Stimulated activated CD8-positive, alpha-beta memory T cell treated with anti-CD3 and anti-CD28 coated beads, Interleukin-12 subunit alpha, Interleukin-12 subunit beta, amount 100 ng/mL, for 24 hours (primary cell): ENCODE data around the gene IFITM5.
"Not testable (repeated sequence)": the region's sequence is repeated elsewhere in the genome, so short reads cannot be mapped to it uniquely, and the experiment has no call there.

Experiments
- DNase-seq: peaks from one replicate; pipeline ENCODE4 v3.0.0-alpha.2; 2020; ENCODE audit errors: extremely low read depth

IFITM5 gene

DNA sequence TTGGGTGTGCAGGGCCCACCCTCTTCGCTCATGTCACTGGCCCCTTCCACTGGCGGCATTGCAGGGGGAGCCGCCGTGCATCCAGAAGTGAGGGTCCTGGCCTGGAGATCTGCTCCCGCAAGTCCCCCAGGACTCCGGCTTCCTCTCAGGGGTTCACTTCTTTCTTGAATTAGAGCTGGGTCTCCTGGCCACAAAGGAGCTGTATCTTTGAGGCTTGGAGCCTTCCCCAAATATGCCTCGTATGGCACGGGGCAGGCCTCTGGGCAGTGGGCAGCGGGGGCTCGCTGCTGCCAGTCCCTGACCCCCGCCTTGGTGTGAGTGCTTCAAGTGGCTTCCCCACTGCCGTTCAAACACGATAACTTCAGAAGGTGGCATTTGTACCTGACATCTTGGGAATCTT is 28.7 kb upstream of the IFITM5 start:
- no peak for DNase-seq

DNA sequence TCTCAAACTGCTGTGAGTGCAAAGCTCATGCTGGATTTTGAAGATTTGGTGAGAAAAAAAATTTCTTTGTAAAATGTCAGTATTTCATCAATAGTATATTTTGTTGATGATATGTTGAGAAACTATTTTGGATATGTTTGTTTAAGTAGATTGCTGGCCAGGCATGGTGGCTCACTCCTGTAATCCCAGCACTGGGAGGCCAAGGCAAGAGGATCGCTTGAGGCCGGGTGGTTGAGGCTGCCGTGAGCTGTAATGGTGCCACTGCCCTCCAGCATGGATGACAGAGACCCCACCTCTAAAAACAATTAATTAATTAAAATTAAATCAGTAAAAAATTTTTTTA is 28.2 kb upstream of the IFITM5 start:
- no peak for DNase-seq

- no peak for DNase-seq
Measured at GRCh38 chr11:326842-327580, 27.7 kb upstream of the IFITM5 start.

- no peak for DNase-seq
Measured at GRCh38 chr11:326592-326841, 27.2 kb upstream of the IFITM5 start.

DNA sequence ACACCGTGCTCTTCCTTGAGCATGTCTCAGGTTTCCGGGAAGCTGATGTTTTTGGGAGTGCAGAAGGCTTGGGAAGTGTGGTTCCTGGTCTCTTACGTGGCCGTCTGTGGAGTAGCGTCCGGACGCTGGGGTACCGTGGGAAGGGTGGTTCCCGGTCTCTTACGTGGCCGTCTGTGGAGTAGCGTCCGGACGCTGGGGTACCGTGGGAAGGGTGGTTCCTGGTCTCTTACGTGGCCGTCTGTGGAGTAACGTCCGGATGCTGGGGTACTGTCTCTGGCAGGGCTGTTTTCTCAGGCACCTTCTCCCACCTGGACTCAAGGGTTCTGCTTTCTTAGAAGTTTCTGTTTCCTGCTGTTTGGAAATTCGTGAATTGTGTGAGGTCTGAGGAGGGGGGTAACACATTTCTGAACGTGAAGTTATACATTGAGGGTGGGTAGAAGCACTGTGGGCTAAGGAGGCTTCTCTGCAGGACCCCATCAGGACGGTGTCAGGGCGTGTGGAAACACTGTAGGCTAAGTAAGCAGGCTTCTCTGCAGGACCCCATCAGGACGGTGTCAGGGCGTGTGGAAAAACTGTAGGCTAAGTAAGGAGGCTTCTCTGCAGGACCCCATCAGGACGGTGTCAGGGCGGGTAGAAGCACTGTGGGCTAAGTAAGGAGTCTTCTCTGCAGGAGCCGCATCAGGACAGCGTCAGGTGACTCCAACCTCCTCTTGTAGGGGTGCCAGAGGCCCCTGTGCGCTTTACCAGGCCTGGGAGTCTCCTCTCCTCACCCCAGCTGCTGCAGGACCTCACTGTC is 26.7 kb upstream of the IFITM5 start:
- DNase-seq = no peak

DNA sequence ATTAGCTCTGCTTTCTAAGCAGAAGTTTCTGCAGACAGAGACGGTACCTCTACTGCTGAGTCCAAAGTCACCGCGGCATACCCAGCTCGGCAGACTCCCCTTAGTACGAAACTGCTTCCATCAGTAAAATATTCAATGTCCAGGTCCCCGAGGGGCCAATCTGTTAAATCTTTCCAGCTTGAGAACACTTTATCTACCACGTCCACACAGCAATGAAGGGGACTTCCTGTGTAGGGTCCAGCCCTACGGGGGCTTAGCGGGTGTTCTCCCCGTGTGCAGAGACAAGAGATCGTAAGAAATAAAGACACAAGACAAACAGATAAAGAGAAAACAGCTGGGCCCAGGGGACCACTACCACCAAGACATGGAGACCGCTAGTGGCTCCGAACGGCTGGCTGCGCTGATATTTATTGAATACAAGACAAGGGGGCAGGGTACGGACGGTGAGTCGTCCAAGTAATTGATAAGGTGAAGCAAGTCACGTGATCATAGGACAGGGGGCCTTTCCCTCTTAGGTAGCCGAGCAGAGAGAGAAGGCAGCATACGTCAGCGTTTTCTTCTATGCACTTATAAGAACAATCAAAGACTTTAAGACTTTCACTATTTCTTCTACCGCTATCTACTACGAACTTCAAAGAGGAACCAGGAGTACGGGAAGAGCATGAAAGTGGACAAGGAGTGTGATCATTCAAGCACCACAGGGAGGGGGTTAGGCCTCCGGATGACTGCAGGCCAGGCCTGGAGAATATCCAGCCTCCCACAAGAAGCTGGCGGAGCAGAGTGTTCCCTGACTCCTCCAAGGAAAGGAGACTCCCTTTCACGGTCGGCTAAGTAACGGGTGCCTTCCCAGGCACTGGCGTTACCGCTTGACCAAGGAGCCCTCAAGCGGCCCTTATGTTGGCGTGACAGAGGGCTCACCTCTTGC is 25.5 kb upstream of the IFITM5 start:
- DNase-seq = not testable (repeated sequence)

DNA sequence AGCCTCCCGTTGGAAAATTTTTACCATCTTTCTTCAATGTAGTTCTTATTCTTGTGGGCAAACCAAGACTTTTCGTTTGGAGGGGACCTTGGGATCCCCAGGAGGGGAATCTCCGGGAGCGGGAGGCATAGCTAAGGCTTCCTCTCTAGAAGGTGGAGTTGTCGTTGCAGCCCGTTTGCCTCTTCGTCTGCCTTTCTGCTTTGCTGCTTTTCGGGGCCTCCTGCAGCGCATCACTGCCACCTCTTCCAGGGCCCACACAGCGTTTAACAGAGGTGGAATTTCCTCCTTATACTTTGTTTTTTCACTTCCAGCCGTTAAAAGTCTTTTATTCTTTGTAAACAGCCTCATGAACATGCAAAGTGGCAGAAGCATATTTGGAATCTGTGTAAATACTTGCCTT is 24.8 kb upstream of the IFITM5 start:
- no peak for DNase-seq

DNA sequence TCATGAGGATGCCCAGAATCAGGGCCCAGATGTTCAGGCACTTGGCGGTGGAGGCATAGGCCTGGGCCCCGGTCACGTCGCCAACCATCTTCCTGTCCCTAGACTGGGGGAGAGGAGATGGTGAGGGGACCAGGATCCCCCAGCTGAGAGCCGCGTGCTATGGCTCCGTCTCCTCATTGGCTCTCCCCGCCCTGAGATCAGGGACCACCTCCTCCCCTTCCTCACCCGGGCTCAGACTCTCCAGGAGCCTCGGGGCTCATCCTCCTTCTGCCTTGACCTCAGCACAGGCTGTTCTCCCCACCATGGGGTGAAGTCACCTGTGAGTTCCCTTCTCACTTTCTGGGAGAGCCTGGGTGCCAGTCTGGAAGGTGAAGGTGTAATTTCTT is 20.6 kb upstream of the IFITM5 start:
- not testable (repeated sequence) for DNase-seq

GRCh38 chr11:319121-319887 is 20.0 kb upstream of the IFITM5 start:
- not testable (repeated sequence) for DNase-seq

DNA sequence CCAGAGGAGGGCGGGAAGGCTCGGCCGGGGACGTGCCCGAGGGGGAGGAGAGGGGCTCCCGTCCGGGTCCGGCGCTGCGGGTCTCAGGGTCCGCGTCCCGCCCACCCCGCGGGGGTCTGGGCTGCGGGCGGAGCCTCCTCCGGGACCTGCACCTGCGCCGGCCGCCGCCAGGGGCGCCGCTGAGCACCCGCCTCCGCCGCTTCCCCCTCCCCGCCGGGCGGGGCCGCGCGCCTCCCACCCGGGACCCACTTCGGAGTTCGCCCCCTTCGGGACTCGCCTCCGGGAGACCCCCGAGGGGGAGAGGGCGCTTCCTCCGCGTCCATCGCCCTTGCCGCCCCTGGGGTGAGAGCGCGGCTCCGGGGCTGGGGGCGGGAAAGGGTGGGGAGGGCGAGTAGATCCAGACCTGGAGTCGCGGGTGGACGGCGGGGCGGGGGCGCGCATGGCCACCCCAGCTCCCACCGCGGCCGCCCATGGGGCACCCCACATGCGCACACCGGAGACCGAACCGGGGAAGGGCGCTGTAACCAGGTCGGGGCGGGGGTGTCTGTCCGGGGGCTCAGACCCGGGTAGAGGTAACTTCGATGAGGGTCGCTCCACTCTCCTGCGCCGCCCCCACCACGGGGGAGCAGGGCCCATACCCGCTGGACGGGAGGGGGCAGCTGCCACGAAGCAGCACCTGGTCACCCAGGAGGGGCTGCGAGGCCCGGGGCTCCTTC is 19.2 kb upstream of the IFITM5 start:
- DNase-seq = not testable (repeated sequence)

GRCh38 chr11:317668-318404 is 18.5 kb upstream of the IFITM5 start:
- DNase-seq = not testable (repeated sequence)

DNA sequence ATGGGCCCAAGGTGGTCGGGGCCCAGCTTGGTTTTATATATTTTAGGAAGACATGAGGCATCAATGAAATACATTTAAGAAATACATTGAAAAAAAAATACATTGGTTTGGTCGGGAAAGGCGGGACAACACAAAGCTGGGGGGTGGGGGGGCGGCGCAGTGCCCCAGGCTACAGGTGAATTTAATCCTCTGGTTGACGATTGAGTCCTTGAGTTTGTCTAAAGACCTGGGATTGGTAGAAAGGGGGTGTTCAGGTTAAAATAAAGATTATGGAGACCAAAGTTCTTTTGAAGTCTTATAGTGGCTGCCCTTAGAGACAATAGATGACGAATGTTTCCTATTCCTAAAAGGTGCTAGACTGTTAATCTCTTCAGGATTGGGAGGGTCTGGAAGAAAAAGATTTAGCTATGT is 17.6 kb upstream of the IFITM5 start:
- DNase-seq = no peak

DNA sequence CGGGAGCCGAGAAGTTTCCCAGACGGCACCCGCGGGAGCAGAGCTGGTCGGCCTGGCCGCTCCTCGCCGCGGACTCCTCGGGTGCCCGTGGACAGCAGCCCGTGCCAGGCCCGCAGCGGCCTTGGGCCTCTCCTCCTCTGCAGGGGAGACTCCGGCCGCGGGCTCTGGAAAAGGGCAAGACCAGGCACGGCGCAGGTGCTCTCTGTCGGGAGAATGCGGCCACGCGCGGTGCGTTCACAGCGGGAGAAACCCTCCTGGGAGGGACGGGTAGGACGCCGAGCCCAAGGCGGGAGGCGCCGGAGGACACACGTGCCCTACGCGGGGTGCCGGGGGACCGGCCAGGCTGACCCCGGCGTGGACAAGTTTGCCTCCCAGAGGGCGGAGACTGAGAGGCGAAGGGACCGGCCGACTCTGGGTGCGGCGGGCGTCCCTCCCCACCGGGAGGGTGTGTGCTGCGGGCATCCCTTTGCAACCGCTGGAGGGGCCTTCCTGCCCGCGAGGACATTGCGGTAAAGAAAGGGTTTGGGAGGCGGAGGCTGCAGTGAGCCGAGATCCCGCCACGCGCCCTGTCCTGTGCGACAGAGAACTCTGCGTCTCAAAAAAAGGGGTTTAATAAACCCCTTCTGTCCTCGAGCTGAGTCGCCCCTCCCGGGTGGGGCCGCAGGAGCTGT is 16.8 kb upstream of the IFITM5 start:
- DNase-seq = no peak

DNA sequence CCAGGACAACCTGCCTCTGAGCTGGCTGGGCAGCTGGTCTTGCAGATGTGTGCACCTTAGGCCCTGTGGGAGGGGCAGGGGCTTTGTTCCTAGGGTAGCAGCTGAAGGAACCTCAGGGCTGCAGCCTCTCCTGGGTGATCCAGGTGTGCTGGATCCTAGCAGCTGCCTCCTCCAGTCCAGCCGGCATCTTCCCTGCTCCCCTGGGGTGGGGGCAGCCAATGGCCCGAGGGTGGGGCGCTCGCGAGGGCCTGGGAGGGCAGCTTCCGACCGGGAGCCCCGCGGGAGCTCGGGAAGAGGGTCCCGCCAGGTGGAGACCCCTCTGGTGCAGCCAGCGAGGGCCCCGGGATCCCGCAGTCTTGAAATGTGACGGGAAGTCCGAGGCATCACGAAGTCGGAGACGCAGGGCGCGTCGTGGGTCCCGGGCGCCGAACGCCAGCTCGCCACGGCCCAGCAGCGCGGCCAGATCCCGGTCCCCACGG is 16.2 kb upstream of the IFITM5 start:
- no peak for DNase-seq

- no peak for DNase-seq
Measured at GRCh38 chr11:315051-315481, 15.7 kb upstream of the IFITM5 start.

GRCh38 chr11:314554-314875 is 15.2 kb upstream of the IFITM5 start:
- not testable (repeated sequence) for DNase-seq

DNA sequence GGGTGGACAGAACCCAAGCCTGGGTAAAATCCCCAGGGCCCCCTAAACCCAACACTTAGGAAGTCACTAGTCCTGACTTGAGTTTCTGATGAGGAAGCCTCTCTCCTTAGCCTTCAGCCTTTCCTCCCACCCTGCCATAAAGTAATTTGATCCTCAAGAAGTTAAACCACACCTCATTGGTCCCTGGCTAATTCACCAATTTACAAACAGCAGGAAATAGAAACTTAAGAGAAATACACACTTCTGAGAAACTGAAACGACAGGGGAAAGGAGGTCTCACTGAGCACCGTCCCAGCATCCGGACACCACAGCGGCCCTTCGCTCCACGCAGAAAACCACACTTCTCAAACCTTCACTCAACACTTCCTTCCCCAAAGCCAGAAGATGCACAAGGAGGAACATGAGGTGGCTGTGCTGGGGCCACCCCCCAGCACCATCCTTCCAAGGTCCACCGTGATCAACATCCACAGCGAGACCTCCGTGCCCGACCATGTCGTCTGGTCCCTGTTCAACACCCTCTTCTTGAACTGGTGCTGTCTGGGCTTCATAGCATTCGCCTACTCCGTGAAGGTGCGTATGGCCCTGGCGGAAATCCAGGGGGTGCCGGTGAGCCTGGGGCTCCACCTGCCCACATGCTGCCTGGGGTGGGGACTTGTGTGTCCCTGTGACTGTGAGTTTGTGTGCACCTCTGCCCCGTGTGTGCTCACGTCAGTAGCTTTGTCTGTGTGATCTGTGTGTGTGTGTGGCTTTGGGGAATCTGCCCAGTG is 14.6 kb upstream of the IFITM5 start, which contains the start of gene IFITM1:
TSS of gene IFITM1 (plus strand) at position 254 of the 767 bp plus-strand sequence. CDS start at position 385, 131 bp downstream.
- DNase-seq = no peak

DNA sequence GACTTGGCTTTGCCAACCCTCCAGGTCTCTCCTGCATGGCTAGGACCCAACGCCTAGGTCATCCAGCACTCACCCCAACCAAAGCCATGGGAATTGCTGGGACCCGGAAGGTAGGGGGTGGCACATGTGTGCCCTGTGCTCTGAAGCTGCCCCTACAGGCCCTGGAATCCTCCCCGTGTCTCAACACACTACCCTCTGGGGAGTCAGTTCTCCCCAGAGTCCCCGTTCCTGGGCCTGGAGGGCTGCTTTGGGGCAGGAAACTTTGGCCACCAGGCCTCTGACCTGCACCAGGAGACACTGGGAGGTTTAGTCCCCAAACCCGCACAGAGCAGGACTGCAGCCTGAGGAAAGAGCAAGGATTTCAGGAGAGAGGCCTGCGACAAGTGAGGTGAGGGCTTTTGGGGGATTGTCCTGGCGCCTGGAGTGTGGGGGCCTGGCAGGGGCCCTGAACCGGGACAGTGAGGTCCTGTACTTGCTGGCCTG is 14.0 kb upstream of the IFITM5 start:
- DNase-seq = no peak
